Breast epithelium (tissue), 4 donors: ENCODE measurements around the gene MCOLN2. TPM values are rescaled to one million over a fixed set of nuclear protein-coding genes. Genes with fewer than 3 reads are reported as not detected.

ENCODE experiments used
- DNase-seq, 2 donors: peaks; one replicate each; pipeline ENCODE4 v3.0.0-alpha.2; 2019; ENCODE audit warnings: low spot score in 2 of 2
- H3K27ac ChIP-seq, 2 donors: fragments of 200-600 bp; sonication (generic) in 1 of 2; one replicate each; pipeline ENCODE4 v1.5.1; 2016 to 2019; ENCODE audit warnings: mild to moderate bottlenecking in 1 of 2
- H3K27me3 ChIP-seq, 2 donors: fragments of 200-600 bp; sonication (generic) in 1 of 2; one replicate each; pipeline versions ENCODE4 v1.5.1 to v1.6.0; 2017 to 2019; ENCODE audit warnings: control low read depth in 1 of 2, mild to moderate bottlenecking in 1 of 2
- H3K36me3 ChIP-seq: fragments of 200-600 bp; one replicate; pipeline ENCODE4 v1.5.1; 2019
- H3K4me1 ChIP-seq, 2 donors: fragments of 200-600 bp; sonication (generic); one replicate each; pipeline ENCODE4 v1.5.1; 2016 to 2019; ENCODE audit warnings: control low read depth in 1 of 2
- H3K4me3 ChIP-seq, 3 donors: fragments of 200-600 bp; sonication (generic); 1 replicate in 2 of 3; 2 replicates in 1 of 3; pipeline ENCODE4 v1.5.1; 2016 to 2019; ENCODE audit warnings: mild to moderate bottlenecking in 3 of 3, moderate library complexity in 2 of 3
- H3K9me3 ChIP-seq, 2 donors: fragments of 200-600 bp; sonication (generic) in 1 of 2; one replicate each; pipeline ENCODE4 v1.5.1; 2016 to 2019; ENCODE audit warnings: control low read depth in 1 of 2
- POLR2A ChIP-seq: fragments of 450-650 bp; IDR thresholded peaks from one replicate; pipeline ENCODE4 v1.6.1; 2016; ENCODE audit warnings: antibody characterized with exemption, mild to moderate bottlenecking, moderate library complexity
- POLR2AphosphoS5 ChIP-seq, 3 donors: sonication (generic); formaldehyde crosslinking; IDR thresholded peaks; one replicate each; pipeline ENCODE4 v1.6.1; 2017; ENCODE audit warnings: antibody characterized with exemption in 3 of 3
- intact Hi-C: fragments of 100-400 bp; cut with DNase I; formaldehyde crosslinking; loops from one replicate; pipeline ENCODE4 v1.15.1; 2023; ENCODE audit warnings: low total_unique reads
- total RNA-seq, 3 donors: library from RNA; depleted of rRNA; stranded (reverse); fragments of >200 nt; gene quantifications; one replicate each; pipeline ENCODE4 v1.1.0, GENCODE V29; 2016
- TF ChIP-seq, protein P1 (sequence below), 3 donors: fragments of 450-650 bp; IDR thresholded peaks; one replicate each; pipeline ENCODE4 v1.5.1; 2016 to 2017; ENCODE audit warnings: antibody characterized with exemption in 3 of 3, mild to moderate bottlenecking in 3 of 3, moderate library complexity in 3 of 3

Gene MCOLN2
- total RNA-seq, 3 donors from 2014 or later: 0.33 to 3.8 (median 1.6) TPM

DNA sequence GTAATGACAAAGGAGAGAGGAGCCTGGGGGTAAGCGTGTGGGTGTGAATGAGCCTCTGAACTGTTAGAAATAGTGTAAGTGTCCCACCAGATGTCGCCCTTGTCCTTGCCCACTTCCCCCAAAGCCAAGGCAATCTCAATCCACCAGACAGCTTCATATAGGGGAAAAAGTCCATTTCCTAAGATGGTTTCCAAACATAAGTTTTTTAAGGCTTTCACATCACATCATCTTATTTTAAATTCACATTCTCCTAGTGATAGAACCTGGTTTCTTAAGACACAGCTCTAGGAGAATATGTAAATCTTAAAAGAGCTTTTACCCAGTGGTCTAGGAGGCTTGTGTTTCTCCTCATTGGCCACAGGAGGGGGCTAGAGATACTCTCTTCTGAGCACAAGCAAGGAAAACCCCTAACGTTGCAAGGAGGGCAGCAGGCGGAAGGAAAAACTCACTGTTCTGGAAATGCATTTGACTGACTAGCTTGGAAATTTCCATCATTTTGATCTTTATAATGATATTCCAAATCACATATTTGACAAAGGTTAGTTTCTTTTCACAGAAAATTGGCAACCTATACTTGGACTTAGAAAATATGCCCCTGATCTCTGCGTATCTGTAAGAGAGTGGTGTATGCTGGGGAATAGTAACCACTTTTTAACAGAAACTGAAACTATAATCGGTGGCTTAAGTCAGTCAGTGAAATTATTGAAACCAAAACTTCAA lies 52.0 kb downstream of the MCOLN2 start:
- H3K9me3 ChIP-seq: peaks cover 0 to 5% of the 10 kb centered on the region in 2 donors
- H3K27me3 ChIP-seq: no peaks in the 10 kb centered on the region
- DNase-seq: peak in 1 of 2 donors; percentile 44
- H3K4me3 ChIP-seq: peak overlapping the region; percentile 40 to 63 (median 46)
- TF ChIP-seq, protein P1, sequence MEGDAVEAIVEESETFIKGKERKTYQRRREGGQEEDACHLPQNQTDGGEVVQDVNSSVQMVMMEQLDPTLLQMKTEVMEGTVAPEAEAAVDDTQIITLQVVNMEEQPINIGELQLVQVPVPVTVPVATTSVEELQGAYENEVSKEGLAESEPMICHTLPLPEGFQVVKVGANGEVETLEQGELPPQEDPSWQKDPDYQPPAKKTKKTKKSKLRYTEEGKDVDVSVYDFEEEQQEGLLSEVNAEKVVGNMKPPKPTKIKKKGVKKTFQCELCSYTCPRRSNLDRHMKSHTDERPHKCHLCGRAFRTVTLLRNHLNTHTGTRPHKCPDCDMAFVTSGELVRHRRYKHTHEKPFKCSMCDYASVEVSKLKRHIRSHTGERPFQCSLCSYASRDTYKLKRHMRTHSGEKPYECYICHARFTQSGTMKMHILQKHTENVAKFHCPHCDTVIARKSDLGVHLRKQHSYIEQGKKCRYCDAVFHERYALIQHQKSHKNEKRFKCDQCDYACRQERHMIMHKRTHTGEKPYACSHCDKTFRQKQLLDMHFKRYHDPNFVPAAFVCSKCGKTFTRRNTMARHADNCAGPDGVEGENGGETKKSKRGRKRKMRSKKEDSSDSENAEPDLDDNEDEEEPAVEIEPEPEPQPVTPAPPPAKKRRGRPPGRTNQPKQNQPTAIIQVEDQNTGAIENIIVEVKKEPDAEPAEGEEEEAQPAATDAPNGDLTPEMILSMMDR (IDR thresholded peaks at IDR 0.05): peak; percentile 61 to 92 (median 87)
- TF ChIP-seq POLR2AphosphoS5 (IDR thresholded peaks at IDR 0.05): peak in 1 of 3 donors; percentile 24
- TF ChIP-seq POLR2A: no peak
- peak overlapping the region; percentile 28 to 56 for H3K27ac ChIP-seq
- H3K36me3 ChIP-seq: no peaks in the 10 kb centered on the region
- no peaks in the 10 kb centered on the region for H3K4me1 ChIP-seq
- intact Hi-C loops: no loop called here

DNA sequence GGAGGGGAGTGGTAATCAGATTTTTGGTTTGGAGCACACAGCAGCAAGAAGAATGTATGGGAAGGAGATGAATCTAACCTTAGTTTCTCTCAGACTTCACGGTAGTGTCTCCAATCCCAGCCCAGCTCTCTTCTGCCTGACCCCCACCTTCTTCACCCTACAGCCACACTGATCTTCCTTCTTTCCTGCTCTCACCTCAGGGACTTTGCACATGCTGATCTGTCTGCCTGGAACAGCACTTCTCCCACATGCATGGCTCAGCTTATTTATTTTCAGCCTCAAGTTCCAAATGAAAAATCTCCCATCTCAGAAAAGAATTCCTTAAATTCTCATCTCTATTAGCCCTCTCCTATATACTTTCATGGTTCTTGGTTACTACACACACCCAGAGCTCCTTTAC lies 55.1 kb downstream of the MCOLN2 start:
- Histone ChIP-seq H3K9me3 (no peaks in the 10 kb centered on the region), H3K36me3 (no peaks in the 10 kb centered on the region), H3K4me3 (no peak overlapping the region), H3K27ac (no peak overlapping the region), H3K27me3 (no peaks in the 10 kb centered on the region), H3K4me1 (no peaks in the 10 kb centered on the region)
- TF ChIP-seq POLR2AphosphoS5 (IDR thresholded peaks at IDR 0.05): no peak
- TF ChIP-seq, protein P1 (IDR thresholded peaks at IDR 0.05): no peak
- TF ChIP-seq POLR2A: no peak
- intact Hi-C loops: no loop called here
- DNase-seq: no peak

DNA sequence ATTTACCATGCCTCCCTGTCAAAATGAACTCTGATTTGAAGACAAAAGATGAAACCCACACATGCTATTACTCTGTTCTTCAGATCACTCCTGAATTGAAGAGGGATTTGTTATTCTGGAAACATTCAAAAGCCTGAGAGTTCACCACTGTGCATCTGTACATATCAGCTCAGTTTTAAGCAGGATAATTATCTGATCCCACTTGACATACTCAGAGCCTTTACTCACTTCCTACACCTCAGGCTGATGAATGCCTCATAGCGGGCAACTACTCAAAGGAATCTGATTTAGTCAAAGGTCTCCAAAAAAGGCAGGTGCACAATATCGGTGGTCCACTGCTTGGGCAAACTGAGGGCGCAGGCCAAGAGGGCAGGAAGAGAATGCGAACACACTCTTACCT lies 56.4 kb downstream of the MCOLN2 start:
- TF ChIP-seq, protein P1 (IDR thresholded peaks at IDR 0.05): no peak
- TF ChIP-seq POLR2AphosphoS5 (IDR thresholded peaks at IDR 0.05): no peak
- TF ChIP-seq POLR2A: no peak
- Histone ChIP-seq H3K9me3 (no peaks in the 10 kb centered on the region), H3K36me3 (no peaks in the 10 kb centered on the region), H3K27me3 (no peaks in the 10 kb centered on the region), H3K27ac (no peak overlapping the region), H3K4me1 (no peaks in the 10 kb centered on the region), H3K4me3 (no peak overlapping the region)
- intact Hi-C loops: no loop called here
- no peak for DNase-seq

DNA sequence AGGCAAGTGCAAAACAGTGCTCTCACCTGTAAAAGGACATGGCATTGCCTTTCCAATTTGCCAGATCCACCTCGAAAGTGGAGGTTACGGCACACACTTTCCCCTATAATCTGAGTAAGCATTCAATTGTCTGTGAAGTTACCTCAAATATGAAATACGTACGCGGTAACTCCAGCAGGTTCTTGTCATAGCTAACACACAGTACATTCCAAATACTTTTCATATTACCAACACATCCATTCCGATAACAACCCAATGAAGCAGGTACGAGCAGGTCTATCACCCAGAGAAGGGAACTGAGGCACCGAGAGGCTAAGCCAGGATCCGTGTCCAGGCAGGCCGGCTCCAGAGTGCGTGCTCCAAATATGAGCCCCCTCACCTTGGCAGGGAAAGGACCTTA lies 57.2 kb downstream of the MCOLN2 start:
- H3K27ac ChIP-seq: no peak overlapping the region
- no peaks in the 10 kb centered on the region for H3K4me1 ChIP-seq
- no peak for TF ChIP-seq POLR2AphosphoS5 (IDR thresholded peaks at IDR 0.05)
- TF ChIP-seq, protein P1 (IDR thresholded peaks at IDR 0.05): no peak
- no peak for TF ChIP-seq POLR2A
- no peaks in the 10 kb centered on the region for H3K9me3 ChIP-seq
- intact Hi-C loops: loop anchor here (5.0 kb wide), 1 partner anchor 318 kb away; the partner anchor contains the start of gene C1orf52
- no peak for DNase-seq
- no peaks in the 10 kb centered on the region for H3K27me3 ChIP-seq
- no peak overlapping the region for H3K4me3 ChIP-seq
- H3K36me3 ChIP-seq: no peaks in the 10 kb centered on the region

DNA sequence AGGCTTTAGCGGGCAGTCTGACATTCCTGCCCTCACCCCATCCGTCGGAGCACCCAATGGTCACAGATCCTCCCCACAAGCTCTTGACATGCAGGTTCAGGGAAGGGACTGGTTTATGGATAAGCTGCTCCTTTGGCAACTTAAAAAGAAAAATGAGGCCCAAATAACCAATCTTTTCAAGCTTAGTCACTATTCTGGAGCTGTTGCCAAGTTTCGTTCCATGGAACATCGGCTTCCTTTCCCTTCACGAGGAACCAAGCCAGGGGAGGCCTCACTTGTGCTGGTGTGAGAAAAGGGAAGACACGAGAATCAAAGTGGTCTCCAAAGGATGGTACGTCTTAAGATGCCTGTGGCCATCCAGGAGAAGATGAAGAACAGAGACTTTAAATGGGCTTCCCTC lies 57.8 kb downstream of the MCOLN2 start:
- H3K4me3 ChIP-seq: no peak overlapping the region
- no peaks in the 10 kb centered on the region for H3K4me1 ChIP-seq
- intact Hi-C loops: loop anchor here (5.0 kb wide), 1 partner anchor 318 kb away; the partner anchor contains the start of gene C1orf52
- no peaks in the 10 kb centered on the region for H3K27me3 ChIP-seq
- H3K27ac ChIP-seq: no peak overlapping the region
- no peak for DNase-seq
- TF ChIP-seq POLR2A (no peak), POLR2AphosphoS5 (IDR thresholded peaks at IDR 0.05) (no peak)
- TF ChIP-seq, protein P1 (IDR thresholded peaks at IDR 0.05): no peak
- no peaks in the 10 kb centered on the region for H3K36me3 ChIP-seq
- H3K9me3 ChIP-seq: no peaks in the 10 kb centered on the region
